HepG2 (cell line): ENCODE results near the gene CCL2. TPM values are rescaled to one million over a fixed set of nuclear protein-coding genes. Genes with fewer than 3 reads are reported as not detected.

Experiments used
- ATAC-seq: fragments of 200-7000 bp; cut with Tn5 transposase; 3 replicates; pipeline ENCODE4 v1.9.1; 2020; ENCODE audit warnings: mild to moderate bottlenecking, moderate library complexity
- BruUV-seq: library from RNA; stranded (reverse); fragments of 400-500 nt; replicated peaks from 2 replicates; lab custom pipeline; 2021; lab: Mats Ljungman, UMichigan
- CTCF ChIA-PET: fragments of 300-600 bp; formaldehyde crosslinking; extraction: SDS; loops from one replicate; lab custom pipeline; 2021; ENCODE audit warnings: low total read pairs, inconsistent platforms, low intra/inter-chr PET ratio; lab: Yijun Ruan, JAX
- POLR2A ChIA-PET: fragments of 350-600 bp; sonication (Branson Sonifier 250); formaldehyde crosslinking; loops from one replicate; lab custom pipeline; 2020; ENCODE audit warnings: antibody characterized with exemption, inconsistent platforms; lab: Yijun Ruan, JAX
- DNase-seq: peaks from one replicate; pipeline ENCODE4 v3.0.0-alpha.2; 2015; ENCODE audit warnings: low spot score
- FAIRE-seq: peaks from 3 replicates; lab custom pipeline; 2011; peaks lifted over from hg19 to GRCh38; lab: Jason Lieb, UNC
- H2AFZ ChIP-seq: one replicate; pipeline ENCODE4 v1.6.1; 2011; ENCODE audit warnings: low read length, inconsistent platforms
- H3K27ac ChIP-seq: fragments of 300-600 bp; 3 replicates; pipeline ENCODE4 v1.8.0; 2011; ENCODE audit warnings: mixed run types, mild to moderate bottlenecking, mixed read lengths, low read length, inconsistent platforms; ENCODE audit not compliant: insufficient read depth; ENCODE audit errors: extremely low read length
- H3K27me3 ChIP-seq, 2 experiments: fragments of 200-600 bp in 1 of 2; 2 replicates in 1 of 2; 3 replicates in 1 of 2; pipeline versions ENCODE4 v1.6.0 to v1.8.0; 2011; ENCODE audit warnings: low read length in 2 of 2, mild to moderate bottlenecking in 2 of 2, moderate library complexity in 2 of 2, inconsistent platforms in 1 of 2; ENCODE audit not compliant: insufficient read depth in 2 of 2, control insufficient read depth in 1 of 2
- H3K36me3 ChIP-seq, 2 experiments: fragments of 200-600 bp in 1 of 2; replicated peaks in 1 of 2; 2 replicates in 1 of 2; 3 replicates in 1 of 2; pipeline versions ENCODE4 v1.5.1 to v1.8.0; 2011; ENCODE audit warnings: low read length in 2 of 2, inconsistent platforms in 1 of 2; ENCODE audit not compliant: insufficient read depth in 2 of 2, control insufficient read depth in 1 of 2
- H3K4me1 ChIP-seq: 2 replicates; pipeline ENCODE4 v1.5.1; 2012; ENCODE audit warnings: low read length, inconsistent platforms; ENCODE audit not compliant: insufficient read depth
- H3K4me2 ChIP-seq: 2 replicates; pipeline ENCODE4 v1.6.0; 2011; ENCODE audit warnings: low read depth, low read length, inconsistent platforms
- H3K4me3 ChIP-seq, 3 experiments: fragments of 200-600 bp in 1 of 3; sonication (generic), shearing (Covaris generic) in 1 of 3; replicated peaks in 1 of 3; 2 replicates each; pipeline ENCODE4 v1.5.1; 2011 to 2016; ENCODE audit warnings: low read length in 3 of 3, inconsistent platforms in 2 of 3, low read depth in 2 of 3, mild to moderate bottlenecking in 2 of 3, control low read depth in 1 of 3, mixed read lengths in 1 of 3; ENCODE audit not compliant: insufficient read depth in 1 of 3
- H3K79me2 ChIP-seq: one replicate; pipeline ENCODE4 v1.6.1; 2011; ENCODE audit warnings: low read length, inconsistent platforms; ENCODE audit not compliant: insufficient read depth
- H3K9ac ChIP-seq: 2 replicates; pipeline ENCODE4 v1.6.0; 2011; ENCODE audit warnings: mild to moderate bottlenecking, low read depth, low read length, inconsistent platforms; ENCODE audit not compliant: insufficient read depth
- H3K9me3 ChIP-seq: 2 replicates; pipeline ENCODE4 v1.5.1; 2012; ENCODE audit warnings: mild to moderate bottlenecking, low read length
- H4K20me1 ChIP-seq: 2 replicates; pipeline ENCODE4 v1.6.0; 2011; ENCODE audit warnings: inconsistent platforms, mild to moderate bottlenecking, low read length, moderate library complexity; ENCODE audit not compliant: insufficient read depth
- FOXK1 ChIP-seq: sonication (generic); formaldehyde crosslinking; IDR thresholded peaks from 2 replicates; pipeline ENCODE4 v1.4.0; 2020; ENCODE audit warnings: low read depth, missing genetic modification reagents, borderline replicate concordance
- KDM4B ChIP-seq: sonication (generic); formaldehyde crosslinking; IDR thresholded peaks from 2 replicates; pipeline ENCODE4 v1.4.0; 2020; ENCODE audit warnings: missing genetic modification reagents
- MED1 ChIP-seq: sonication (generic); formaldehyde crosslinking; IDR thresholded peaks from 2 replicates; pipeline ENCODE4 v1.4.0; 2020; ENCODE audit warnings: missing genetic modification reagents
- NR2F6 ChIP-seq, 2 experiments: IDR thresholded peaks; 2 replicates each; pipeline ENCODE4 v1.6.1; 2016; ENCODE audit warnings: antibody characterized with exemption in 1 of 2, mild to moderate bottlenecking in 1 of 2
- SMAD1 ChIP-seq: sonication (generic); formaldehyde crosslinking; IDR thresholded peaks from 2 replicates; pipeline ENCODE4 v1.4.0; 2020; ENCODE audit warnings: missing genetic modification reagents, low read depth, mild to moderate bottlenecking, borderline replicate concordance
- ZFY ChIP-seq: sonication (generic); formaldehyde crosslinking; IDR thresholded peaks from 2 replicates; pipeline ENCODE4 v1.4.0; 2020; ENCODE audit warnings: missing genetic modification reagents
- ZNF234 ChIP-seq: sonication (generic); formaldehyde crosslinking; conservative IDR thresholded peaks from 2 replicates; pipeline ENCODE4 v1.5.1; 2020; ENCODE audit warnings: mild to moderate bottlenecking, missing genetic modification reagents
- ZNF235 ChIP-seq: sonication (generic); formaldehyde crosslinking; IDR thresholded peaks from 2 replicates; pipeline ENCODE4 v1.8.1; 2023; ENCODE audit warnings: mild to moderate bottlenecking, missing genetic modification reagents, borderline replicate concordance
- ZNF407 ChIP-seq: sonication (generic); formaldehyde crosslinking; IDR thresholded peaks from one replicate; pipeline ENCODE4 v1.5.1; 2020; ENCODE audit warnings: mild to moderate bottlenecking, missing genetic modification reagents; ENCODE audit errors: not compliant biosample characterization
- ZNF746 ChIP-seq: sonication (generic); formaldehyde crosslinking; IDR thresholded peaks from 2 replicates; pipeline ENCODE4 v1.8.0; 2022; ENCODE audit warnings: mild to moderate bottlenecking, missing genetic modification reagents
- WGBS: methylation state at CpG from one replicate; pipeline ENCODE4 v1.1.6; 2017; ENCODE audit warnings: low lambda C conversion rate; 5-methylcytosine and 5-hydroxymethylcytosine counted together
- in situ Hi-C: cut with HindIII; loops from 2 replicates; pipeline ENCODE4 v1.10.0; 2017; ENCODE audit warnings: low pct_unique_long_range_greater_than_20kb; ENCODE audit not compliant: extremely low pct_ligation_motif_present
- intact Hi-C: fragments of 100-400 bp; cut with micrococcal nuclease; formaldehyde crosslinking; loops from one replicate; pipeline ENCODE4 v1.10.0; 2022; ENCODE audit not compliant: unreplicated experiment
- polyA plus RNA-seq, 8 experiments: library from polyadenylated mRNA; depleted of rRNA in 3 of 8; stranded (reverse) in 7 of 8; unstranded in 1 of 8; fragments of >200 nt; fragmentation: Illumina TruSeq in 4 of 8; extraction: Trizol in 4 of 8; gene quantifications; 2 replicates each; pipeline versions ENCODE4 v1.2.1 to v1.2.3, GENCODE V29; 2011 to 2016; ENCODE audit warnings: low read depth in 4 of 8, missing spikeins in 1 of 8, mixed read lengths in 1 of 8; ENCODE audit not compliant: insufficient read depth in 1 of 8
- total RNA-seq, 5 experiments: library from RNA; depleted of rRNA; stranded (reverse); fragments of >200 nt; fragmentation: Illumina TruSeq; extraction: Trizol; gene quantifications; 2 replicates each; pipeline ENCODE4 v1.2.3, GENCODE V29; 2016; ENCODE audit warnings: low read depth in 1 of 5
- TF ChIP-seq, protein P1 (sequence below), 2 experiments: IDR thresholded peaks; 2 replicates each; pipeline ENCODE4 v1.6.1; 2011 to 2012; ENCODE audit warnings: low read length in 2 of 2, borderline replicate concordance in 1 of 2, low read depth in 1 of 2, mild to moderate bottlenecking in 1 of 2, moderate library complexity in 1 of 2

CCL2 gene
- total and polyA plus RNA-seq, 2 of the 13 experiments (the other 11 are each of a cell fraction or from before 2014, with no cell fraction given): not detected

- WGBS: 0% methylated on average over 4 of the region's 4 CpGs
- no peak for TF ChIP-seq MED1 (CRISPR knock-in tag)
- TF ChIP-seq KDM4B (CRISPR knock-in tag): no peak
- no peak for TF ChIP-seq FOXK1
- TF ChIP-seq, protein P1, sequence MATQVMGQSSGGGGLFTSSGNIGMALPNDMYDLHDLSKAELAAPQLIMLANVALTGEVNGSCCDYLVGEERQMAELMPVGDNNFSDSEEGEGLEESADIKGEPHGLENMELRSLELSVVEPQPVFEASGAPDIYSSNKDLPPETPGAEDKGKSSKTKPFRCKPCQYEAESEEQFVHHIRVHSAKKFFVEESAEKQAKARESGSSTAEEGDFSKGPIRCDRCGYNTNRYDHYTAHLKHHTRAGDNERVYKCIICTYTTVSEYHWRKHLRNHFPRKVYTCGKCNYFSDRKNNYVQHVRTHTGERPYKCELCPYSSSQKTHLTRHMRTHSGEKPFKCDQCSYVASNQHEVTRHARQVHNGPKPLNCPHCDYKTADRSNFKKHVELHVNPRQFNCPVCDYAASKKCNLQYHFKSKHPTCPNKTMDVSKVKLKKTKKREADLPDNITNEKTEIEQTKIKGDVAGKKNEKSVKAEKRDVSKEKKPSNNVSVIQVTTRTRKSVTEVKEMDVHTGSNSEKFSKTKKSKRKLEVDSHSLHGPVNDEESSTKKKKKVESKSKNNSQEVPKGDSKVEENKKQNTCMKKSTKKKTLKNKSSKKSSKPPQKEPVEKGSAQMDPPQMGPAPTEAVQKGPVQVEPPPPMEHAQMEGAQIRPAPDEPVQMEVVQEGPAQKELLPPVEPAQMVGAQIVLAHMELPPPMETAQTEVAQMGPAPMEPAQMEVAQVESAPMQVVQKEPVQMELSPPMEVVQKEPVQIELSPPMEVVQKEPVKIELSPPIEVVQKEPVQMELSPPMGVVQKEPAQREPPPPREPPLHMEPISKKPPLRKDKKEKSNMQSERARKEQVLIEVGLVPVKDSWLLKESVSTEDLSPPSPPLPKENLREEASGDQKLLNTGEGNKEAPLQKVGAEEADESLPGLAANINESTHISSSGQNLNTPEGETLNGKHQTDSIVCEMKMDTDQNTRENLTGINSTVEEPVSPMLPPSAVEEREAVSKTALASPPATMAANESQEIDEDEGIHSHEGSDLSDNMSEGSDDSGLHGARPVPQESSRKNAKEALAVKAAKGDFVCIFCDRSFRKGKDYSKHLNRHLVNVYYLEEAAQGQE (IDR thresholded peaks at IDR 0.05; ENCODE audit: borderline replicate concordance in 1 of 2, low read depth in 1 of 2, low read length in 2 of 2): no peak
- no peak for TF ChIP-seq ZNF234 (CRISPR knock-in tag)
- no peak for TF ChIP-seq ZNF746 (CRISPR knock-in tag)
- no peak for TF ChIP-seq ZNF407 (CRISPR knock-in tag)
- TF ChIP-seq NR2F6 (IDR thresholded peaks at IDR 0.05): no peak
- no peak for TF ChIP-seq NR2F6 (CRISPR knock-in tag; IDR thresholded peaks at IDR 0.05)
- TF ChIP-seq SMAD1 (CRISPR knock-in tag): no peak
- TF ChIP-seq ZFY (CRISPR knock-in tag): no peak
- no peak for TF ChIP-seq ZNF235 (CRISPR knock-in tag)
Observed at GRCh38 chr17:34285286-34285792, 30.3 kb downstream of the CCL2 start, which contains the start of gene CCL11. Gene CCL11, plus strand, starts transcription at chr17:34285742. Its CDS starts 67 bp downstream, at chr17:34285809.

More at GRCh38 chr17:34285286-34285792, 30.3 kb downstream of the CCL2 start, which contains the start of gene CCL11:
- CTCF ChIA-PET: no interaction called here
- H3K4me2 ChIP-seq: no peak within 1 kb of the TSS
- H3K27ac ChIP-seq: no peak within 1 kb of the TSS
- POLR2A ChIA-PET: no interaction called here
- in situ Hi-C loops: no loop called here
- no peak within 1 kb of the TSS for H2AFZ ChIP-seq
- intact Hi-C loops: no loop called here
- ATAC-seq (no peak), DNase-seq (no peak), FAIRE-seq (no peak)
- H4K20me1 ChIP-seq: no peaks in the 10 kb centered on the region
- no peaks in the 10 kb centered on the region for H3K4me1 ChIP-seq
- H3K9ac ChIP-seq: no peak within 1 kb of the TSS
- no TSS peak for BruUV-seq
- no peak within 1 kb of the TSS for H3K4me3 ChIP-seq
- H3K9me3 ChIP-seq: no peaks in the 10 kb centered on the region
- no peaks in the 10 kb centered on the region; a peak in 1 of 5 replicates for H3K27me3 ChIP-seq
- no peaks in the 10 kb centered on the region for H3K36me3 ChIP-seq
- H3K79me2 ChIP-seq: no peaks in the 10 kb centered on the region
